ENCODE data around the gene ARFGEF2. TPM values are rescaled to one million over a fixed set of nuclear protein-coding genes. Genes with fewer than 3 reads are reported as not detected.
"Not testable (repeated sequence)": the region's sequence is repeated elsewhere in the genome, so short reads cannot be mapped to it uniquely, and the experiment has no call there.

The ARFGEF2 gene
- polyA plus RNA-seq, 1 experiment: 15.5 TPM

- Histone ChIP-seq H3K4me3 (ENCODE audit: low read depth, low read length) (no peak overlapping the region), H3K36me3 (ENCODE audit: control insufficient read depth, insufficient read depth, low read length) (no peaks in the 10 kb centered on the region; the same call in 1 of the 2 replicates), H3K27me3 (ENCODE audit: control insufficient read depth, insufficient read depth, low read length) (no peaks in the 10 kb centered on the region)
- ChIA-PET CTCF (no interaction called here), POLR2A (no interaction called here)
- TF ChIP-seq CTCF (IDR thresholded peaks at IDR 0.05; ENCODE audit: insufficient read depth, low read depth, low read length): no peak
- no peak for DNase-seq (ENCODE audit: low read depth)
Observed at GRCh38 chr20:48932375-48932941, 10.9 kb downstream of the ARFGEF2 start.

- no peaks in the 10 kb centered on the region for H3K27me3 ChIP-seq (ENCODE audit: control insufficient read depth, insufficient read depth, low read length)
- DNase-seq (ENCODE audit: low read depth): no peak
- POLR2A ChIA-PET: no interaction called here
- CTCF ChIA-PET: interaction anchor here (0.7 kb wide), 1 partner anchor 311 kb away, joined by 3 read pairs; no protein-coding TSS in a partner anchor
- H3K4me3 ChIP-seq (ENCODE audit: low read depth, low read length): no peak overlapping the region
- H3K36me3 ChIP-seq (ENCODE audit: control insufficient read depth, insufficient read depth, low read length): no peaks in the 10 kb centered on the region; the same call in 1 of the 2 replicates
- TF ChIP-seq CTCF (IDR thresholded peaks at IDR 0.05; ENCODE audit: insufficient read depth, low read depth, low read length): no peak
Observed at GRCh38 chr20:48933017-48933766, 11.7 kb downstream of the ARFGEF2 start.

GRCh38 chr20:48934273-48934877 lies 12.9 kb downstream of the ARFGEF2 start:
- POLR2A ChIA-PET; H3K27me3 ChIP-seq (ENCODE audit: control insufficient read depth, insufficient read depth, low read length); DNase-seq (ENCODE audit: low read depth); H3K36me3 ChIP-seq (ENCODE audit: control insufficient read depth, insufficient read depth, low read length); CTCF ChIA-PET; H3K4me3 ChIP-seq (ENCODE audit: low read depth, low read length): not testable (repeated sequence)

- H3K4me3 ChIP-seq (ENCODE audit: low read depth, low read length); H3K36me3 ChIP-seq (ENCODE audit: control insufficient read depth, insufficient read depth, low read length); DNase-seq (ENCODE audit: low read depth); POLR2A ChIA-PET; CTCF ChIA-PET; H3K27me3 ChIP-seq (ENCODE audit: control insufficient read depth, insufficient read depth, low read length): not testable (repeated sequence)
Observed at GRCh38 chr20:48934966-48935365, 13.5 kb downstream of the ARFGEF2 start.

GRCh38 chr20:48936178-48936577 lies 14.7 kb downstream of the ARFGEF2 start:
- H3K36me3 ChIP-seq (ENCODE audit: control insufficient read depth, insufficient read depth, low read length); DNase-seq (ENCODE audit: low read depth); POLR2A ChIA-PET; H3K4me3 ChIP-seq (ENCODE audit: low read depth, low read length); CTCF ChIA-PET; H3K27me3 ChIP-seq (ENCODE audit: control insufficient read depth, insufficient read depth, low read length): not testable (repeated sequence)

GRCh38 chr20:48937674-48938073 lies 16.2 kb downstream of the ARFGEF2 start:
- TF ChIP-seq CTCF (IDR thresholded peaks at IDR 0.05; ENCODE audit: insufficient read depth, low read depth, low read length): no peak
- no peaks in the 10 kb centered on the region; the same call in 1 of the 2 replicates for H3K36me3 ChIP-seq (ENCODE audit: control insufficient read depth, insufficient read depth, low read length)
- ChIA-PET CTCF (interaction anchor here (0.8 to 1.5 kb wide), 4 partner anchors 9 to 17 kb away, joined by 3 read pairs; no protein-coding TSS in a partner anchor), POLR2A (no interaction called here)
- no peak overlapping the region for H3K4me3 ChIP-seq (ENCODE audit: low read depth, low read length)
- H3K27me3 ChIP-seq (ENCODE audit: control insufficient read depth, insufficient read depth, low read length): no peaks in the 10 kb centered on the region
- DNase-seq (ENCODE audit: low read depth): no peak
